Chondrocyte (in vitro differentiated cells): Measurements from ENCODE around the gene FXYD3. TPM values are rescaled to one million over a fixed set of nuclear protein-coding genes. Genes with fewer than 3 reads are reported as not detected.
"Not testable (repeated sequence)": the region's sequence is repeated elsewhere in the genome, so short reads cannot be mapped to it uniquely, and the experiment has no call there.

Source experiments
- DNase-seq: peaks from one replicate; pipeline ENCODE4 v3.0.0; 2021; ENCODE audit warnings: mixed read lengths, low spot score
- H3K27ac Mint-ChIP-seq: one replicate; pipeline ENCODE4 v1.8.0; 2021; ENCODE audit warnings: mild to moderate bottlenecking, moderate library complexity, mixed read lengths; ENCODE audit not compliant: unreplicated experiment
- H3K27me3 Mint-ChIP-seq: 2 replicates; pipeline ENCODE4 v1.8.0; 2021; ENCODE audit warnings: low read depth, mixed read lengths
- H3K36me3 Mint-ChIP-seq: 2 replicates; pipeline ENCODE4 v1.8.0; 2021; ENCODE audit warnings: low read depth, mixed read lengths
- H3K4me1 Mint-ChIP-seq: 2 replicates; pipeline ENCODE4 v1.8.0; 2021; ENCODE audit warnings: low read depth, mild to moderate bottlenecking, mixed read lengths
- H3K4me3 Mint-ChIP-seq: one replicate; pipeline ENCODE4 v1.8.0; 2021; ENCODE audit warnings: mild to moderate bottlenecking, moderate library complexity, mixed read lengths; ENCODE audit not compliant: unreplicated experiment
- H3K9me3 Mint-ChIP-seq: 2 replicates; pipeline ENCODE4 v1.8.0; 2021; ENCODE audit warnings: low read depth, mixed read lengths
- total RNA-seq: library from RNA; stranded (reverse); gene quantifications from 3 replicates; pipeline ENCODE4 v1.2.1, GENCODE V29; 2021
- TF ChIP-seq, protein P1 (sequence below): fragments of 200-600 bp; sonication (generic); IDR thresholded peaks from 2 replicates; pipeline ENCODE4 v1.5.0; 2021; ENCODE audit warnings: antibody characterized with exemption, mild to moderate bottlenecking, moderate library complexity

Gene FXYD3
- total RNA-seq, 1 donor from 2014 or later = not detected

GRCh38 chr19:35099155-35099896 is 16.3 kb upstream of the FXYD3 start:
- Mint-ChIP-seq H3K27ac (no peak overlapping the region), H3K4me3 (no peak overlapping the region), H3K4me1 (no peaks in the 10 kb centered on the region), H3K36me3 (no peaks in the 10 kb centered on the region), H3K9me3 (no peaks in the 10 kb centered on the region), H3K27me3 (no peaks in the 10 kb centered on the region)
- DNase-seq = no peak
- TF ChIP-seq, protein P1, sequence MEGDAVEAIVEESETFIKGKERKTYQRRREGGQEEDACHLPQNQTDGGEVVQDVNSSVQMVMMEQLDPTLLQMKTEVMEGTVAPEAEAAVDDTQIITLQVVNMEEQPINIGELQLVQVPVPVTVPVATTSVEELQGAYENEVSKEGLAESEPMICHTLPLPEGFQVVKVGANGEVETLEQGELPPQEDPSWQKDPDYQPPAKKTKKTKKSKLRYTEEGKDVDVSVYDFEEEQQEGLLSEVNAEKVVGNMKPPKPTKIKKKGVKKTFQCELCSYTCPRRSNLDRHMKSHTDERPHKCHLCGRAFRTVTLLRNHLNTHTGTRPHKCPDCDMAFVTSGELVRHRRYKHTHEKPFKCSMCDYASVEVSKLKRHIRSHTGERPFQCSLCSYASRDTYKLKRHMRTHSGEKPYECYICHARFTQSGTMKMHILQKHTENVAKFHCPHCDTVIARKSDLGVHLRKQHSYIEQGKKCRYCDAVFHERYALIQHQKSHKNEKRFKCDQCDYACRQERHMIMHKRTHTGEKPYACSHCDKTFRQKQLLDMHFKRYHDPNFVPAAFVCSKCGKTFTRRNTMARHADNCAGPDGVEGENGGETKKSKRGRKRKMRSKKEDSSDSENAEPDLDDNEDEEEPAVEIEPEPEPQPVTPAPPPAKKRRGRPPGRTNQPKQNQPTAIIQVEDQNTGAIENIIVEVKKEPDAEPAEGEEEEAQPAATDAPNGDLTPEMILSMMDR = no peak

- H3K4me3 Mint-ChIP-seq = no peak overlapping the region
- TF ChIP-seq, protein P1 = no peak
- no peaks in the 10 kb centered on the region for H3K4me1 Mint-ChIP-seq
- no peaks in the 10 kb centered on the region for H3K27me3 Mint-ChIP-seq
- no peaks in the 10 kb centered on the region for H3K9me3 Mint-ChIP-seq
- DNase-seq = no peak
- H3K27ac Mint-ChIP-seq = no peak overlapping the region
- no peaks in the 10 kb centered on the region for H3K36me3 Mint-ChIP-seq
Observed at GRCh38 chr19:35099897-35100275, 15.7 kb upstream of the FXYD3 start.

DNA sequence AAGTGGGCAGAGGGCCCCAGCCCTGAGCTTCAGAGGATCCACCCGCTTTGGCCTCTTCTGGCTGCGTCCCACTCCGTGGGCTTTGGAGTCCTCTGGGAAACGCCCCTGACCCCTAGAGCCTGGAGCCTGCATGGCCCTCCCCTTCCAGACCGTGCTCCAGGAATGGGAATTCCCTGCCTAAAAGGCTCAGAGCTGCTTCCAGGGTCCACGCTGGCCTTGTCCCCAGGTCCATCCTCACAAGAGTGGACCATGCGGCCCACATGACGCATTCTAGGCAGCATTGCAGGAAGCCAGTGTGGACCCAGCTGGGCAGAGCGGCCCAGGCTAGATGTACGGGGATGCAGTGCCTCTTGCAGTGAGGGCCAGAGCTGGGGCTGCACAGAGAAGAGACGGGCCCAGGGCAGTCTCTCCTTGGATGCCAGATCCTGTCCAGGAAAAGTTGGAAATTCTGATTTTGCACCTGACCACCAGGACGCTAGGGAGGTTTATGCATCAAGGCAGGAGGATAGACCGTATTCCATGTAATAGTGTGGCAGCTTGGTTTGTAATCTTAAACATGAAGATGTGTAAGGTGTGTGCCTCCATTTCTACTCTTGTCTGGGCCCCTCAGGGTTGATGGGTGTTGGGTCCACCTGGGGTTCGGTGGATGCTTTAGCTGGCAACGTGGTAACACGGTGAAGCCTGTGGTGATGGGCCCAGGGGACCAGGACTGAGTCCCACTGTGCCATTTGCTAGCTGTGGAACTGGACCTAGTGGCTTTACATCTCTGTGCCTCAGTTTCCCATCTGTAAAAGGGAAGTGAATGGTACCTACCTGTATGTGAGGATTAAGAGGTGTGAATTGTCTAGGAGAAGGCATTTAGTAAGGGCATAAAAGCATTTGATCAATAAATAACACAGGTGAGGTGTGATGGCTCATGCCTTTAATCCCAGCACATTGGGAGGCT is 14.8 kb upstream of the FXYD3 start:
- Mint-ChIP-seq H3K27me3 (no peaks in the 10 kb centered on the region), H3K36me3 (no peaks in the 10 kb centered on the region), H3K4me1 (no peaks in the 10 kb centered on the region), H3K9me3 (no peaks in the 10 kb centered on the region), H3K4me3 (no peak overlapping the region), H3K27ac (no peak overlapping the region)
- no peak for DNase-seq
- TF ChIP-seq, protein P1 = no peak

GRCh38 chr19:35101949-35102348 is 13.7 kb upstream of the FXYD3 start:
- not testable (repeated sequence) for DNase-seq, H3K27ac Mint-ChIP-seq, H3K9me3 Mint-ChIP-seq, H3K36me3 Mint-ChIP-seq, H3K4me3 Mint-ChIP-seq, H3K27me3 Mint-ChIP-seq, H3K4me1 Mint-ChIP-seq

- not testable (repeated sequence) for H3K4me1 Mint-ChIP-seq, H3K4me3 Mint-ChIP-seq, H3K27ac Mint-ChIP-seq, H3K36me3 Mint-ChIP-seq, DNase-seq, H3K9me3 Mint-ChIP-seq, H3K27me3 Mint-ChIP-seq
Observed at GRCh38 chr19:35103614-35104013, 12.0 kb upstream of the FXYD3 start.

DNA sequence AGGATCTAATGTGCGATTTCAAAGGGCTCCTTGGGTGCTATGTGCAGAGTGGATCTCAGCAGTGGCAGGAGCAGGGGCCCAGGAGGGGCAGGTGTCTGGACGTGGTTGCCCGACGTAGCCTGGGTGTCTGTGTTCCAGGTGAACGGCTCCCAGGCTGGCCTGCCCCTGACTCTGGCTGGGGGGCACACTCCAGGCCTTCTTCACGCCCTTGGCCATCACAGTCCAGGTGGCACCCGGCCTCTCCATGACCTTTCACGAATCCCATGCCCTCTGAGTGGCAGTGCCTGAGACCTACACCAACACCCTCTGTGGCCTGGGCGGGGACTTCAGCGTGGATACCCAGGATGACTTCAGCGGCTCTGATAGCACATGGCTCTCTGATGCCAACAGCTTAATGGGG is 11.3 kb upstream of the FXYD3 start:
- H3K4me3 Mint-ChIP-seq = no peak overlapping the region
- no peak overlapping the region for H3K27ac Mint-ChIP-seq
- DNase-seq = no peak
- TF ChIP-seq, protein P1 = no peak
- no peaks in the 10 kb centered on the region for H3K36me3 Mint-ChIP-seq
- peaks cover 3% of the 10 kb centered on the region for H3K27me3 Mint-ChIP-seq
- H3K9me3 Mint-ChIP-seq = no peaks in the 10 kb centered on the region
- no peaks in the 10 kb centered on the region for H3K4me1 Mint-ChIP-seq
